HL-60 (cell line): Measurements from ENCODE around the gene ATP2A2.

Experiments
- CTCF ChIP-seq: IDR thresholded peaks from one replicate; pipeline ENCODE4 v1.5.1; 2011; ENCODE audit warnings: low read length, control low read depth, inconsistent platforms; ENCODE audit not compliant: insufficient read depth
- POLR2AphosphoS5 ChIP-seq: IDR thresholded peaks from 2 replicates; pipeline ENCODE4 v1.6.1; 2012; ENCODE audit warnings: low read depth
- SPI1 ChIP-seq: IDR thresholded peaks from 2 replicates; pipeline ENCODE4 v1.6.1; 2012; ENCODE audit warnings: low read depth, mild to moderate bottlenecking, borderline replicate concordance

- no peak for TF ChIP-seq CTCF
- TF ChIP-seq SPI1 = no peak
- no peak for TF ChIP-seq POLR2AphosphoS5
Measured at GRCh38 chr12:110349096-110349495, 68.0 kb downstream of the ATP2A2 start.
